GM19395 (cell line): ENCODE results near the gene FAM149A.

Source experiments
- ATAC-seq: cut with Tn5 transposase; IDR thresholded peaks from one replicate; pipeline ENCODE4 v1.9.1; 2021; ENCODE audit warnings: mild to moderate bottlenecking, moderate library complexity; ENCODE audit not compliant: unreplicated experiment

Gene FAM149A

DNA sequence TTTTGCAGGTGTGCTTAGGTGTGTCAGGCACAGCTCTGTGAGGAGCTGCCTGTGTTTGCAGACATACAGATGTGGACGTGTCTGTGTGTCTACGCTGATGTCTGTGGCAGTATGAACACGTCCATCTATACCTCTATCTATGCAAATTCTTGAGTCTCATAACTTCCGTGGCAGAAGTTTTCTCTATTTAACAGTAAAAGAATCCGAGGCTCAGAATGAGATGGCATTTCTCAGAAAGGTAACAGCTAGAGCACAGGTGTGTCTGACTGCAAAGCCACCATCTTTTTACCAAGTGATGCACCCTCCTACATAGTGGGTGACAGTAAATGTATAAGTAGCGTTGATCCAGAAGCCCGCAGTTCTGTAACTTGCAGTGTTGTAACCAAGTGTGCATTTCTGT is 47.0 kb downstream of the FAM149A start:
- no peak for ATAC-seq

DNA sequence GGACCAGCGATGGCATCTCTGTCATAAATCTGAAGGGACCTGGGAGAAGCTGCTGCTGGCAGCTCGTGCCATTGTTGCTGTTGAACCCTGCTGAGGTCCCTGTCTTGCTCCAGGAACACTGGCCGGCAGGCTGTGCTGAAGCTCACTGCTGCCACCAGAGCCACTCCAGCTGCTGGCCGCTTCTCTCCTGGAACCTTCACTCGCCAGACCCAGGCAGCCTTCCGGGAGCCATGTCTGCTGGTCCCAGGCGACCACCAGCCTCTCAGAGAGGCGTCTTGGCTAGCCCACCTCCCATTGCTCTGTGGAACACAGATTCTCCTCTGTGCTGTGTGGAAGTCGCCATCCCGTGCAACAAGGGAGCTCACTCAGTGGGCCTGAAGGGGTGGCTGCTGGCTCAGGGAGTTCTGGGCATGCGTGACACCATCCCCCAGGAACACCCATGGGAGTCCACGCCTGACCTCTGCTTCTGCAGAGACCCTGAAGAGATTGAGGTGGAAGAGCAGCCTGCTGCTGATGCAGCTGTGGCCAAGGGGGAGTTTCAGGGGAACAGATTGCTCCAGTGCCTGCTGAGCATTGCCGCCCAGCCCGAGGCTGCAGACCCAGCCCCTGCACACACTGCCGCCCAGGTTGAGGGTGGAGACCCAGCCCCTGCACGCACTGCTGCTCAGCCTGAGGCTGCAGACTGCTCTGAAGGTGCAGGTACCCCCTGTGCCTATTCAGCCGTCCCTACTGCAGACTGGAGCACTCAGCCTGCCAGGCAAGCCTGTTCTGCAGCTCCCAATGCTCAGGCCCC is 53.7 kb downstream of the FAM149A start:
- no peak for ATAC-seq

DNA sequence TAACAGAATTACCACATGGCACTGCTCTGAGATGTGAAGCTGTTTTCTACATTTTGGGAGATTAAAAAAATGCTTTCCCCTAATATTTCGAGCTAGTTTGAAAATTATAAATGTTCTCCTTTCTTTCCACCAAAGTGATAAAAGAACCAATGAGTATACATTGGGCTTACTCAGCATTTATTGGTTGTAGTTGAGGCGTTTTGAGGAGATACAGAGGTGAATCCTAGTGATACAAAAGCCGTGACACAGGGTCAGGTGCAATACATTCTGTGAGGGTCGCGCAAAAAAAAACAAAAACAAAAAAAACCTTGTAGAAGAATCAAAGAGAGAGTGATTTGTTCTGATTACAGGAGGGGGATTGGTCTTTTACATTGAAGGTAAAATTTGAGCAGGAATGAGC is 54.5 kb downstream of the FAM149A start:
- no peak for ATAC-seq

DNA sequence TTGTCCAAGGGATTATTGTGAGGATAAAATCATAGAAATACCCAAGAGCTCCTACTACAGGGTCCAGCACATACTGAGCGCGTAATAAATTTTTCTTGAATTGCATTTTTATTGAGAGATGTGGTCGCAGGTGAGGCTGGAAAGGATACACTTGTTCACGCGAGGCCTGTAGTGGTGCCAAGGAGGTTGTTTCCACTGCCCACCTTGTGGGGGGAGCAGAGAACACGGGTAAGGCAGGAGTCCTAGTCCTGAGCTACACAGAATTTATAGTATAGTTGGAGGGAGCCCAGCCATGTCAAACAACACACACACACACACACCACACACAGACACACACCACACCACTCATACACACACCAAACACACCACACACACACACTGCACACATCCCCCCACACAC is 55.1 kb downstream of the FAM149A start:
- ATAC-seq = no peak

DNA sequence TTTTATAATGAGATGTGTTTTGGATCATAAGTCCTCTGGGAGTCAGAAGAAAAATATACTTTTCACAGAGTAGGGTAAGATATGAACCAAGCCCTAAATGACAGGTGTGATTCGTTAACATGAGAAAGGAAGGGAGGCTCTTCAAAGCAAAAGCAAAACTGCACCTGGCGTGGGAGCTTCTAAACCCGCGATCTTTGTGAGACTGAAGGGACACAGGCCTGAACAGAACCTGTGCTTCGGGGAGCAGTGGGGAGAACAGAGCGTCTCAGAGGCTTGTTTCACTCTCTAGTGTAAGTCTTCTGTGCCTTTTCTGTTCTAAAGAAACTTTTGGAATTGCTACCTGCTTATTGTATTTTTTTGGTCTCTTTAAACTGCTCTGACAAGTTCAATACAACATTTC is 56.6 kb downstream of the FAM149A start:
- peak; percentile 98 for ATAC-seq

DNA sequence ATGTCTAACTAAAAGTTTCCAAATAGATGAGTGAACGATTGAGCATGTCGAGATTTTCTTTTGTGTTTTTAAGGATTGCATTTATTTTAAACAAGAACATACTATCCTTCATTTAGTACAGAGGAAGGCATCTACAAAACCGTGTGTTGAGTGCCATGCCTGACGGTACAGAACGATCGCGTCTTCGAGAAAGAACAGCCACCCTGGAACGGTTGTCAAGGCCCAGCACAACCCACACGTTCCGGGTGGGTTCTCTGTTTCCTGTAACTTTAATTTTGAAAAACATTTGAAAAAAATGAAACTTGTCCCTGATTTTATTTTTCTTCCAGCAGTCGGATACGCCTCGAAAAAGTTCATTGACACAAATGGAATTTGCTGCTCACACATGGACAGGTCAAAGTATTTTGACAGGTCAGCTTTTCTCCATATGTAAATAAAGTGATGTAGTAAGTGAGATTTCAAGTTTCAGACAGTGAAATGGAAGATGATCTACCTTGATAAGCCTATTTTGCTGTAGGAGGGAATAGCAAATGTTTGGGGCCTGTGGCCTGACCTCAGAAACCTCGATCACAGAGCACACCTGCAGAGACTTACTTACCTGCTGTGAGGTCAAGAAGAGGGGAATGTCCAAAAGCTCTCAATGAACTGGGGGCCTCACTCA is 62.5 kb downstream of the FAM149A start:
- ATAC-seq = no peak

DNA sequence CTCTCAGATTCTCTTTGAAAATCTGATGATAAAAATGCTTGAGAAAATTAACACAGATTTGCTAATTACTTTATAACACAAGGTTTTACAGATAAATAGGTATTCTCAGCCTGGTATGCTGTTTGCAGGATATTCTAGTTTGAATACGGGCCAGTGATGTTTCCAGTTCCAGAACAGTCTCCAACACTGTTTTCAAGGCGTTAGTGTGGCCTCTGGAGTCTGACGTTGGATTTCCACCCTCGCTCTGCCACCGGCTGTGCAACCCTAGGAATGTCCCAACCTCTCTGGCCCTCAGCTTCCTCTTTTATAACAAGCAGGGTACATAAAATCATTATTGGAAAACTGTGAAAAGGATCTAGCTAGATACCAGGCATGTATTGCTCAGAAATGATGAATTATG is 63.1 kb downstream of the FAM149A start:
- ATAC-seq = no peak

DNA sequence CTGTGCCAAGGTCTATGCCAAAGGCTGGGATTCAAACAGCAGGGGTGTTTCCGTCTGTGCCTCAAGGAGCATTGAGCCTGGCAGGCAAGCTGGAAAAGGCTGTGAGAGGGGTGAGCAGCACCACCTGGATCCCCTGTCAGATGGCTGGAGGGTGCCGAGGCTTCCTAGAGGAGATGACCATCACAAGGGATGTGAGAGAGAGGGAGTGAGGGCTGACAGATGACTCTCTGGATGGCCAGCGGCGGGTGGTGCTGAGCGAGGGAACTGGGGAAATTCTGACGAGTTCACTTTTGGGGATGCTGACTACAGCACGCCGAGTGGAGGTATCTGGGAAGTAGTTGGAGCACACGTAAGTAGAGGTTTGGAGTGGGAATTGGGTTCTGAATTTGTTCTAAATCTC is 64.2 kb downstream of the FAM149A start:
- no peak for ATAC-seq

DNA sequence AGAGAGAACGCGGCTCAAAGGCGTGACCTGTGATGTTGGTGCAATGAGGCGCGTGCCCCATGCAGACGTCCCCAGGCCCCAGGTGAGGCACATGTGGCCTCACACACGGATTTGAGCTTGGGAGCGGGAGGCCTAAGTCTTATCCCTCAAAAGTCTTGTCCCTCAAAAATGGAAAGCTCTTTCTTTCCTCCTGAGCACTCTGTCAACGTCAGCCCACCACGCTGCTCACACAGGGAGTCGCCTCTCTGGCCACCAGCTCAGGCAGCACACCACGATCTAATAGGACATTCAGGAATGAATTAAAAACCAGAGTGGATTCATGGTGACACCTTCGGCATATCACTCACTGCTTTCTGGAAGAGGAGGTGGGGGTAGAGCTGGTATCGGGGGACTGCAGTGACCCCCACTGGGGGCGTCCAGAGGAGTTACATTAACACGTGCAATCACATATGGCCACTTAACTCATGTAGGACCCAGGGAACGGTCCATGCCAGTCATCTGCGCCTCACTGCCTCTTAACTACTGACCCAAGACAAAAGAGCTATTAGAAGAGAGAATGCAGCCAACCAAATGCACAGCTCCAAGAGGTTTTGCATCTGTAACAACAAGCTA is 64.9 kb downstream of the FAM149A start:
- ATAC-seq = no peak

DNA sequence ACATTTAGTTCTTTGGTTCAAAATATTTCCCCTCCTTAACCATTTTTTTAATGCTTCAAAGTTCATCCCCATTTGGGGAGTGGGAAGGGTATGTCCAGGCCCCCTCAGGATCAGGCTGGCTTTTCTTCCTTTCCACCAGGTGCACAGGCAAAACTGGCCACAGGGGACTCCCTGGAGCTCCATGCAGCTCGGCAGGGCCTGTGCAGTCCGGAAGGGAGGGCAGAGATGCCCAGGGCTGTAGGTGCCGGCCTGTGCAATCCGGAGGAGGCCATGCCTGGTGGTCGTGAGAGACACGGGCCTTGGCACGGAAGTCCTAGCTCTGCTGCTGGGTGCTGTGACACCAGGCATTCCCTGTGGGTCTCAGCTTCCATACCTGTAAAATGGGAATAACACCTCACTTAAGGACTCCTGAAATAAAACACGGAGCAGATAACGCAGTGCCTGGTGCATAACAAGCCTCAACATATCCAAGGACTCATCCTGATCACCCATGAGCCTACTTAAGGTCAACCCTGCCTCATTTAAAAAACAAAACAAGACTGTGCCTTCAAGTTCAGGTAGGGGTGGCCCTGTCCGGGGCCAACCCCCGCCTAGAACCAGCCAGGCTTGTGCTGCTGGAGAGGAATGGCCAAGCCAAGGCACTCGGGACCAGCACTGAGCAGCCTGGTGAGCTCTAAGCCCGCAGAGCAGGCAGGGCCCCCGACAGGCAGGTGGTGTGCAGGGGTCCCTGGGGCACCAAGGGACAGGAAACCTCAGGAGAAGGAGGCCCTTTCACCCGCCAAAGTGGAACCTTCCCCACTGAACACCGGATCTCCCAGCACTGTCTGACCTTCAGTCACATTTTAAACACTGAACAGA is 65.7 kb downstream of the FAM149A start:
- ATAC-seq = no peak

DNA sequence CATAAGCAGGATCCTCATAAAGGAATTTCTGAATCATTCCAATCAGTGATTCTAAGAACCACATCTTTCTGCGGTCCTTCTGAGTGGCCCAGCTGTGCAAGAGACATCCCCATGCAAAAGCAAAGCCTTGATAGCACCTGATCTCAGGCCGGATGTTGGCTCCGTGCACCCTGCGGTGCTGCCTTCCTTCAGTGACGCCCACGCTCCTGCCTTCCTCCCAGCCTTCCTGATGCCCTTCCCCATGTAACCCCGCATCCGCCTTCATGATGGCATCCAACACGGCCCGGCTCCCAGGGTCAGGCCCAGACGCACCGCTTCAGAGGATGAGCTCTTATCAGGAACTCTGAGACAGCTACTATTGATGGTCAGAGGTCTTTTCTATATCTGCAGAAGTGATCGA is 66.5 kb downstream of the FAM149A start:
- ATAC-seq = no peak

DNA sequence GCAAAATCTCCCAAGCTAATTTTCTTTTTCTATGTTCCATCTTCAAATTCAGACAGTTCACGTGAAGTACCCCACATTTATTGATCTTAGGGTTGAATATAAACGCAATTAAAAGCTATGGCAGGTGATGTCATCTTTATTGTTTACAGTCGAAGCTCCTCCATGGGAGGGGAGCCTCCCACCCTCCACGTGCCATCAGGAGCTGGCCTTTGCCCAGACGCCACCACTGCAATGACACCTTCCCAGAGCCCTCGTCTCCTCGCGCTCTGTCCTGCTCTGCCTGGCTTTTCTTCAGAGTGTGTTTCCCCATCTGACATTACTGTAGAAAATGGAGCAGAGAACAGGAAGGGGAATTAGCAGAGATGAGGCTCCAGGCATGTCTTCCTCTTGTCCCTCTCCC is 68.0 kb downstream of the FAM149A start:
- ATAC-seq = no peak

DNA sequence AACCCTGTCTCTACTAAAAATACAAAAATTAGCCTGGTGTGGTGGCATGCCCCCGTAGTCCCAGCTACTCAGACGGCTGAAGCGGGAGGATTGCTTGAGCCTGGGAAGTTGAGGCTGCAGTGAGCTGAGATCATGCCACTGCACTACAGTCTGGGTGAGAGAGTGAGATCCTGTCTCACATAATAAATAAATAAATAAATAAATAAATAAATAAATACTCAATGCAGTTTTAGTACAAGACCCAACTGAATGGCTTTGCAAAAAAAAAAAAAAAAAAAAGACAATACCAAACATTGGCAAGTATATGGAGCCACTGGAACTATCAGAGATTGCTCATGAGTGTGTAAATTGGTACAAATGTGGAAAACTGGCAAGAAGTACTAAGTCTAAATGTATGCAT is 83.6 kb downstream of the FAM149A start:
- no peak for ATAC-seq

DNA sequence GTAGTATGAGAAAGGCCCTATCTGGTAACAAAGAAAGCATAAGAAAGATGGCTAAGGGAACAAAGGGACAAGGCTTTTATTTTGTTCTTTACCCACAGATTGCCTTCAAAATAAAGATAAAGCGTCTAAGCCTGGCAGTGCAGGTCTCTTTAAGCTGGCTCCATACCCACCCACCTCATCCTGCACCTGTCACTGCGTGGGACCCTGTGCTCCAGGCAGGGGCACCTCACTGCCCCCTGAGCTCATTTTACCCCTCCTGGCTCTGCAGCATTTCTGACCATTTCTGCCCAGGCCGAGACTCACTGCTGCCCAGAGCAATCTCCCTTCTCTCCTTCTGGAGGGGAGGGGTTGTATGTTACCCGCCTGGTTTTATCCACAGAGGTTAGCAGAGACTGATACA is 85.2 kb downstream of the FAM149A start:
- no peak for ATAC-seq

DNA sequence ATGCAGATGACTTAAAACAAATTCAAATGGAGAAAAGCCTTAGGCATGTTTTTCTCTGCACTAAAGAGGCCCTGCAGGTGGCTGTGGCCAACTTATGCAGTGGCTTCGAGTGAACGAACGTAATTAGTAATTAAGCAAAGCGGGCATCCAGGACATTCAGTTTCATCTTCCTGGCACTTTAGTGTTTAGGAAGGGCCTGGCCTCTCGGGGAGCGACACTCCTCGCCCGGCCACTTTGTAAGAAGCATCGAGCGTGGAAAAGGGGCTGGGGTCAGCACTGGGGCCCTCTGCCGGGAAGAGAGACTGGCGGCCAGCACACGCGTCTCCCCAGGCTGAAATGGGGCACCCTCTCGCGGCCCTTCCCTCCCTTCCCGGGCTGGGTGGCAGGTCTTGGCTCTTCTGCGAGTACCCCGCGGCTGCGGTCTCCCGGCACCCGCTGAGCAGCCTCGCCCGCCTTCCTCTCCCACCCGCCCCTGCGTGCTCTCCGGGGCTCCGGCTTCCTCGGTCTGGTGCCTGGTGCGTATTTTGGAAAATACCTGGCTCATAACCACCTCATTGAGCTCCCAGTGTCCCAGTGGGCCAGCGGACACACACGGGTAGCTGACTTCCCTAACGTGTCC is 86.2 kb downstream of the FAM149A start:
- ATAC-seq = peak; percentile 51

DNA sequence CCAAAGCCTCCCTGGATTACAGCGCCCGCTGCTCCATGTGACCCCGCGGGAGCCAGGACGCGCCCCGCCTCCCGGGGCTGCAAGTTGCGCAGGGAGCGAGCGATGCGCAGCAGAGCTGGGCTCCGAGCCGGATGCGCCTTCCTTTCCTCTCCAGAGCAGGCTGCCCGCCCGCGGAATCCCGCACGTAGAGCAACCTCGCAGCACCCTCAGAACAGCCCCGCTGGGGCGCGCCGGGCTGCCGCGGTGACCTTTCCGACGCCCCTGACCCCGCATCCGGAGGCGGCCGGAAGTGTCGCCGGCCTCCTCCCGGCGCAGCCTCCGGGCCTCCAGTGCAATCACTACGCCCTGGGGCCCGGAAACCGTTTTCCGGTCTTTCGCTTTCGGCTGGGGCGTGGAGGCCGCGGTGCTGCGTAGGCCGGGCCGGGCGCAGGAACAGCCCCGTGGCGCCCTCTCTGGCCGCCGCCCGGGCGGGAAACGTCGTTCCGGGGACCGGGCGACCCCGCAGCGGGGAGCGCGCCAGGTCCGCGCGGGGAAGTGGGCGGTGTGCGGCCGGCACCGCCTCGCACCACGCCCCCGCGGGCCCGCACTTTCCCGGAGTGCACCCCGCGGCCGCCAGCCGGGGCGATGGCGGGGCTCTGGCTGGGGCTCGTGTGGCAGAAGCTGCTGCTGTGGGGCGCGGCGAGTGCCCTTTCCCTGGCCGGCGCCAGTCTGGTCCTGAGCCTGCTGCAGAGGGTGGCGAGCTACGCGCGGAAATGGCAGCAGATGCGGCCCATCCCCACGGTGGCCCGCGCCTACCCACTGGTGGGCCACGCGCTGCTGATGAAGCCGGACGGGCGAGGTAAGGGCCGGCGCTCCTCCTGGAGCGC is 86.9 kb downstream of the FAM149A start, which contains the start of gene CYP4V2:
Gene CYP4V2 (plus strand): TSS at position 368 of the 866 bp plus-strand sequence. CDS start 257 bp downstream, at position 625.
- peak; percentile 85 for ATAC-seq

DNA sequence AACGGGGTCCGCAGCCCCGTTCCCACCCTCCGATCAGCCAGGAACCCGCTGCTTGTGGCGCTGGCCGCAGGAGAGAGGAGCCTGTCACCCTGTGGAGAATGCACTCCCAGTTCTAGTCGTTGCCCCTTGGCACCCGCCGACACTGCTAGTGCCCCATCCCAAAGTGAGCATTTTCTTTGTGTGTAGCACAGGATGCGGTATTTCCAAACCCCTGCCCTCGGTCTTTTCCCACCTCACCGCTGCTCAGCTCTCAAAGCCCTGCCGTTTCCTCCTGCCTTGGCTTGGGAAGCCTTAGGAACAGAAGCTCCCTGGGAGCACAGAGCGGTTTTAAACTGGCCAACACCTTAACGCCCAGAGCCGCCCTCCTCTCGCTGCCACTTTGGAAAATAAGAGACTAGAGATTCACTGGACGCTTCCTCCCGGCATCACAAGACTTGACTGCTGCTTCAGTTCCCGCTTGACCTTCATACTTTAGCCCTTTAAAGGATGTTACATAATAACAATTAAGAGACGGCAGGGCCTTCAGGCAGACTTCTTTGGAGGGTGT is 87.6 kb downstream of the FAM149A start:
- peak; percentile 2 for ATAC-seq

DNA sequence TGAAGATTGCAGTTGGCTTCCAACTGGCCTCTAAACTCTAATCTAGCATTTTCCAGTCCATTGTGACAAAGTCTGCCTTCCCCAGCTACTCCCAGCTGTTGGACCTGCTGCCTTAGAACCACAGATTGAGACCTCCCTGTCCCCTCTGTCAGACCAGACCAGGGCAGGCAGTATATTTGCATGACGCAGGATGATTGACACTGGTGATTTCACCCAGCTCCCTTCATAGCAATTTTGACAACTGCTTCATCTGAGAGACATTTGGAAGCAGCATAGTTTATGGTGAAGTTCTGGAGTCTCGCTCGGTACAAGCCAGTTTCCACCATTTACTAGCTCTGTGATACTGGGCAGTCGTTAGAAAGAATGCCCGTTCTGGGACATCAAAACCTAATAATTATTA is 89.3 kb downstream of the FAM149A start:
- ATAC-seq = no peak

DNA sequence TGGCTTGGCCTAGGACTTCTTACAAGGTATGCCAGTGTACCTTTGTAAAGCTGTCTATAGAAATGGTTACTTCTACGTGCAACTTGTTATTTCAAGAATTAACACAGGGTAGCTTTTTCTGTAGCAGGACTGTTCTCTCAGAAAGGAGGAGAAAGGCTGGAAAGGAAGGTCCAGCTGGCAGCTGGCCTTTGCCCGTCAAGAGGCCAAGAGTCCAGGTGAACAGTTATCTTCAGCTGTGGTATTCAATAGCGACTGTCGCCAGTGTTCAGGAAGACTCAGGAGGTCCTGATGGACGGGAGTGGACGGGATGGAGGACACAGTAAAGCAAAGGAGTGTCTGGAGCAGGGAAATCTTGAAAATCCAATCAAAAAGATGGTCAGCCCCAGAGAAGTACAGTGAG is 91.6 kb downstream of the FAM149A start:
- ATAC-seq = no peak
